SW 1271 (cell line): ENCODE data around the gene PCBP4.

ENCODE experiments used
- DNase-seq, 2 experiments: peaks; one replicate each; lab custom pipeline; 2025; lab: John Stamatoyannopoulos, UW

The PCBP4 gene

GRCh38 chr3:51974277-51974962 is 7.2 kb upstream of the PCBP4 start:
- DNase-seq = no peak

DNA sequence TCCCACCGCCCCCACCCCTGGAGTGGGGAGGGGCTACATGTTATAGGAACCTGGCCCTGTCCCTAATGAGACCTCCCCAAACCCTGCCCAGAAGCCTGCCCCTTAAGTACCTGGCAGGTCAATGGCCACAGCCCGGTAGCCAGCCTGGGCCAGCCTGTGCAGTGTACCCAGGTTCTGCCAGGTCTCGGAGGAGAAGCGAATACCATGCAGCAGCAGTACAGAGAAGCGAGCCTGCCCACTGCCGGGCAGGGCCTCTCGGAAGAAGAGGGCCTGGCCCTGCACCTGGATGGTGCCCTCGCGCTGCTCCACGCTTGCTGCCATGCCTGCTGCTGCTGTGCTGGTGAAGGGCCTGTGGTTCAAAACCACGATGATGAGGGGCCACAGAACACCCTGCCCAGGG is 4.1 kb upstream of the PCBP4 start:
- DNase-seq = no peak

GRCh38 chr3:51970606-51971300 is 3.5 kb upstream of the PCBP4 start:
- no peak for DNase-seq

DNA sequence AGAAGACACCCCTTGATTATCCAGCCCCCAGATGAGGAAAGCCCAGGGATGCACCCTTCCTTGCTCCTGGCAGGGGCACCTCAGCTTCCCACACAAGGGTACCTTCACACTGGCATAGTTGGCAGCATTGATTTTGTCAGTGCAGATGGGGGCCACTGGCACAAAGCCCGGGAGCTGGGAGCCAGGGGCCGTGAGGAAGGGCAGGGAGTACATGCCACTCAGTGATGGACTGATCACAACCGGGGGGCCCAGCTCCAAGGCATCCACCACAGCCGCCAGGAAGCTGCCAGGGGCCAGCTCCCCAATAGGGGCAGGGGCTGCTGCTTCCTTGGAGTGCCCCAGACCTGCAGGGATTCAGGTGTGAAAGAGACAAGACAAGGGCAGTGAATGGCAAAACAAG is 2.6 kb upstream of the PCBP4 start:
- DNase-seq = no peak

DNA sequence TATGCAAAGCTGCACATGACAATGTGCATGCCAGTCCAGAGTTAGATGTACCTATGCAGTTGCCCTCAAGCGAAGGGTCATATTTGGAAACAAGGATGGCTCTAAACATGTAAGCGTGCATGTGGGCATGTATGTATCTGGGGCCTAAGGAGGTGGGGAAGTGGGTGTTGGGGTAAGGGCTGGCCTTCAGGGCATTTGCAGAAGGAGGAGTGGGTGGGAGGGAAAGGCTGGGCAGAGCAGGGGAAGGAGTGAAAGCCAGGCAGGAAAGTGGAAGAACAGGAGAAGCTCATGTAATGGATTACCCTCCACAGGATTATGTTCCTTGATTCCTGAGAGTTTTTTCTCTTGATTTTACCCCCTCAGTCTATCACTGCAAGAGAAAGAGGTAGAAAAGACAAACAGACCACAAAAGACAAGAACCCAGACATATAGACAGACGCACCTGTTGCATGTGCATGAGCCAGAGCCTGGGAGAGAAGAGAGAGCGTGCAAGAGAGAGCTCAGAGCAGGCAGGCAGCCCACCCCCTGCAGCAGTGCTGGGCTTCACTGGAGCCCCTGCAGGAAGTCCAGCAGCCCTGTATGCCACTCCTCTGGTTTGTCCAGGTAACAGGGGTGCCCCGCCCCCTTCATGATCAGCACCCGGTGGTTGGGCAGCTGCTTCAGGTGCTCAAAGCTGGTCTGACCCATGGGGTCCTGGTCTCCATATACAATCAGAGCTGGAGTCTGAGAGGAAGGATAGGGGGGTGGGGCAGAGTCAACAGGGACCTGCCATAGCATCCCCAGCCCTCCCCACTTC is 1.8 kb upstream of the PCBP4 start:
- no peak for DNase-seq

DNA sequence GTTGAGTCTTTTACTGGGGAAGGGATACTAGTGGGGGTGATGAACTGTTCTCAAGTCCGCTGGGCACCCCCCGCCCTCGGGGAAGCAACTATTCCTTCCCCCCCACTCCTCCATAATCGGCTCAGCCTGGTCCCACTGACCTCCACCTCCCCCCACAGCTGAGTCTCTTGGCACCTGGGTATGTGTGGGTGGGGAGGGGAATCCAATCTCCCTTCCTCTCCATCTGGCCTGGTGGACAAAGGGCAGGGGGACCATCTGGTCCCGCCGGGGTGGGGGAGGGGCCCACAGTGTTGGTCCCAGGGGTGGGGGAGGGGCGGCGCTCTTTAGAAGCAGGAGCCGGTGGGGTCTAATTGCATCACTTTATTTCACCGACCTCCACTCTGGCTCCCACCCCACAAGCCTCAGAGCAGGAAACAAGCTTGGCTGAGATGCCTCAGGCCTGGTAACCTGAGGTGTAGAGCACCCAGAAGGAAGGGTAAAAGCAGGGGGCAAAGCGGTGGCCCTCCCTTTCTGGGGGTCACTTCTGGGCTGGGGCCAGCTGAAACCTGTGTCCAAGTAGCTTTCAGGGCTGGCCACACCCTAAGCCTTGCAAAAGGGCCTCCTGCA is 1.0 kb upstream of the PCBP4 start:
- no peak for DNase-seq

- DNase-seq = no peak
Observed at GRCh38 chr3:51966922-51967383, 301 bp downstream of the PCBP4 start.

- no peak for DNase-seq
Observed at GRCh38 chr3:51966486-51966885, 768 bp downstream of the PCBP4 start.

GRCh38 chr3:51966016-51966415 is 1.2 kb downstream of the PCBP4 start:
- no peak for DNase-seq

- DNase-seq = no peak
Observed at GRCh38 chr3:51964521-51964920, 2.7 kb downstream of the PCBP4 start.

- DNase-seq = no peak
Observed at GRCh38 chr3:51963951-51964451, 3.3 kb downstream of the PCBP4 start.

- no peak for DNase-seq
Observed at GRCh38 chr3:51962854-51963530, 4.3 kb downstream of the PCBP4 start.

DNA sequence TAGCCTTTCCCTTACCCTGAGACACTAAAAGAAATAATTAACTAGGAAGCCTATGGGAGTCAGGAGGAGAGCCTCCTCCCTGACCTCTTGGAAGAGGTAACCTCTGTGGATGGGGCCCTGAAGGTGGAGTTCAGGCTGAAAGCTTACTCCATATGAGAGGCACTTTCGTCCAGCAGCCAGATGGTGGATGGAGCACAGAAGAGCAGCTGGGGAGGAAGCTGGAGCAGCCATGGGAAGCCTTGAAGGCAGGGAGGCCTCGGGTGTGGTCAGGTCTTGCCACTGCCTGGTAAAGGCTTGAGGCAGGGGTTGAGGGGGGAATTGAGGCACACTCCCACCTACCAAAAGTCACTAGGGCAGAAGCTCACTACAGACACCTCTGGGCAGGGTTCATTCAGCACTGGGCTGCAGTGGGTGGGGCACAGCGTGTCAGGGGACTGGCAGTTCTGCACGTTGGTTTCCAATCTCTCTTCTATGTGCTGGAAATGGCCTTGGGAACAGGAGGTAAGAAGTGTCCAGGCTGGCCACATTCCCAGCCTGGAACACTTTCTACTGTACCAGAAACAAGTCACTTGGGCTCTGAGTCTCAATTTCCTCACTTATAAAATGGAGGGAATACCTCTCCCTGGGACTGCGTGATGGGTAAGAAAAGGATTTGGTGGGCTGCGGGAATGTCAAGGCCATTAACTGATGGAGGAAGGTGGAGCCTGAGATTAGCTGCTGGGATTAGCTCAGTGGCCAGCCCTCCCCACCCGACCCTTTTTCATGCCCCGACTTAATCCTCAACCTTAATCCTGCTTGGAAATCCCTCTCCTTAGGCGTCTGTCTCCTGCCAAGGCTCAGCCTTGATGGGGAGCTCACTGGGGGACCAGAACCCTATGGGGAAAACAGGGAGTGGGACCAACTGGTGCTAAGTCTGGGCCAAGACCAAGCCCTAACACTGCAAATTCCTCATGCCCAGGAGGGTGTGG is 5.4 kb downstream of the PCBP4 start:
- DNase-seq = no peak

GRCh38 chr3:51961011-51961410 is 6.2 kb downstream of the PCBP4 start:
- no peak for DNase-seq

DNA sequence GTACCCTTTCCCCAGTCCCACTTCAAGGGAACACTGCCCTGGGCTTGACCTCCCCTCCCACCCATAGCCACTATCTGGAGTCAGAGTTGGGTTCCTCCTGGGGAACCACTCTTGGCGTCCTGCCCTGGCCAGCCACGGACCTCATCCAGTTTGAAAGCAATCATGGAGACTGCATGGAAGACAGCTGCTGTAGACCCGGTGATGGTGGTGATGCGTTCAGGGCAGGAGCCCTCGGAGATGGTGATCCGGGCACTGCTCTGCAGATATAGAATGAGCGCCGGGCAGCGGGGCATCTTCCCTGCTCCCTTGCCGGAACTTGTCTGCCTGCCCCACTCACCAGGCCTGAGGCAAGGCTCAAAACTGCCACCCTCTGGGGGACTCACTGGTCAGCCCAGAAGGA is 6.9 kb downstream of the PCBP4 start:
- DNase-seq = no peak

DNA sequence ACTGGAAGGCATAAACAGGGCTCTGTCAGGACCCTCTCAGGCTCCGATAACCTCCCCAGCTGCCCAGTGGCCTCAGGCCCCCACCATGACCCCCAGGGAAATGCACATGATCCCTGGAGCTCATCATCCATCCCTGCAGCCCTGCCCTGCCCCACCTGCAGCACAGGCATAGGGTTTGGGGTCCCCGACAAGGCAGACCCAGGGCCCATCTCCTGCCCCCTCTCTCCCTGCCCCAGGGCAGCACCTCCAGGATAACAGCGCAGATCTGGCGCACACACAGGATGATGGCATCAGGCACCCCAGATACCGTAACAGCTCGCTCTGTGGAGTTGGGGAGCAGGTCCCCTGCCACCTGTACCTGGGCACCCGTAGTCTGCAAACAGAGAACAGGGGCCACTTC is 7.6 kb downstream of the PCBP4 start:
- no peak for DNase-seq

DNA sequence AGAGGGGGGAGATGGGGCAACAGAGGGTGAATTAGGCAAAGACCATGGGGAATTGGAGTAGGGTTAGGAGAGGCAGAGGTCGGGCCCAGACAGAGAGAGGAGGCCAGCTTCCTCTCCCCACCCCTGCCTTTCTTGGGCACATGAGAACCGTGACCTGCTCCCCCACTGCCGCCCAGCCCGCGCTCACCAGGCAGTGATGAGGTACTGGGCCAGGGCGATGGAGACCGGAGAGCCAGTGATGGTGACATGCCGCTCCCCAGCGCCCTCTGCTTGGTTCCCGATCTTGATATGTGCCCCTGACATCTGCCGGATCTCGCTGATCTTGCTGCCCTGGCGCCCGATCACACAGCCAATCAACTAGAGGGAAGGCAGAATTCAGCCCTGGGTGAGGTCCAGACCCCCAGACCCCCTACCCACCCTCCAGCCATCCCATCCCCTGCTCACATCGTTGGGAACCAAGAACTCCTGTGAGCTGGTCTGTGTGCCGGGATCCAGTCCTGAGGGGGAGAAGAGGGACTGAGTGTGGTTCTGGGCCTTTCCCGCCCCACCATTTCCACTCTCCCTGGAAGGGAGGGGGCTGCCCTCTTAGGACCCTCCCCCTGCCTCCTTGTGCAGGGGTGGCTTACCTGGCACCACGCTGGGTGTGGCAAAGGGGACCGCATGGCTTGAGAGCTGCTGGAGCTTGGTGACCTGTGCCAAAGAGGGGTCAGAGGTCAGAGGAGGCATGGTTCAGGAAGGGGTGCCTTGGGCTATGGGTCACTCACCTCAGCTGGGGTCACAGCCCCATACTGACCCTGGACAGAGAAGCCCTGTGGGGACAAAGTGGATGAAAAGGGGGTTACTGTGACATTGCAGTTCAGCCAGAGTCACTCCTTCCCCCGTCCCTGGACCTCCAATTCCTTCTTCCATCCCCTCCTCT is 8.4 kb downstream of the PCBP4 start:
- DNase-seq = no peak

GRCh38 chr3:51957520-51958205 is 9.6 kb downstream of the PCBP4 start:
- no peak for DNase-seq
